Measurements from ENCODE around the gene PF4V1.

The PF4V1 gene

GRCh38 chr4:73869130-73870055 lies 16.3 kb downstream of the PF4V1 start, which contains the start of gene CXCL1:
Gene CXCL1, plus strand, starts transcription at chr4:73869393. Its CDS starts 78 bp downstream, at chr4:73869471.
- no peaks in the 10 kb centered on the region for H4K20me1 ChIP-seq
- no peak within 1 kb of the TSS for H3K9ac ChIP-seq
- H3K4me2 ChIP-seq = no peak within 1 kb of the TSS
- H3K9me3 ChIP-seq = peaks cover 4% of the 10 kb centered on the region
- no peaks in the 10 kb centered on the region for H3K27me3 ChIP-seq
- H3K36me3 ChIP-seq = no peaks in the 10 kb centered on the region
- H3K4me3 ChIP-seq = no peak within 1 kb of the TSS
- no peak within 1 kb of the TSS for H3K27ac ChIP-seq
- no peaks in the 10 kb centered on the region for H3K4me1 ChIP-seq
- TF ChIP-seq Cebpa-rat (IDR thresholded peaks at IDR 0.05) = no peak

GRCh38 chr4:73870260-73870659 lies 17.2 kb downstream of the PF4V1 start:
- H3K27ac ChIP-seq = no peak overlapping the region
- no peaks in the 10 kb centered on the region for H3K27me3 ChIP-seq
- H3K4me2 ChIP-seq = no peak overlapping the region
- no peaks in the 10 kb centered on the region for H3K36me3 ChIP-seq
- H3K4me3 ChIP-seq = no peak overlapping the region
- no peaks in the 10 kb centered on the region for H3K4me1 ChIP-seq
- H4K20me1 ChIP-seq = no peaks in the 10 kb centered on the region
- H3K9me3 ChIP-seq = peaks cover 4% of the 10 kb centered on the region
- TF ChIP-seq Cebpa-rat (IDR thresholded peaks at IDR 0.05) = no peak
- no peak overlapping the region for H3K9ac ChIP-seq

GRCh38 chr4:73870768-73871167 lies 17.7 kb downstream of the PF4V1 start:
- H4K20me1 ChIP-seq = no peaks in the 10 kb centered on the region
- peaks cover 4% of the 10 kb centered on the region for H3K9me3 ChIP-seq
- no peaks in the 10 kb centered on the region for H3K4me1 ChIP-seq
- H3K27me3 ChIP-seq = no peaks in the 10 kb centered on the region
- H3K4me3 ChIP-seq = no peak overlapping the region
- no peak for TF ChIP-seq Cebpa-rat (IDR thresholded peaks at IDR 0.05)
- no peak overlapping the region for H3K27ac ChIP-seq
- no peaks in the 10 kb centered on the region for H3K36me3 ChIP-seq
- no peak overlapping the region for H3K9ac ChIP-seq
- H3K4me2 ChIP-seq = no peak overlapping the region

- H3K9me3 ChIP-seq = peaks cover 4% of the 10 kb centered on the region
- no peak overlapping the region for H3K4me3 ChIP-seq
- no peak overlapping the region for H3K9ac ChIP-seq
- H3K4me1 ChIP-seq = no peaks in the 10 kb centered on the region
- no peaks in the 10 kb centered on the region for H3K27me3 ChIP-seq
- no peaks in the 10 kb centered on the region for H4K20me1 ChIP-seq
- H3K36me3 ChIP-seq = no peaks in the 10 kb centered on the region
- no peak overlapping the region for H3K27ac ChIP-seq
- TF ChIP-seq Cebpa-rat (IDR thresholded peaks at IDR 0.05) = no peak
- no peak overlapping the region for H3K4me2 ChIP-seq
These were observed 18.6 kb downstream of the PF4V1 start for GRCh38 chr4:73871511-73872310.

- Histone ChIP-seq H3K9ac (no peak overlapping the region), H3K27ac (no peak overlapping the region), H3K27me3 (no peaks in the 10 kb centered on the region), H3K9me3 (peaks cover 4% of the 10 kb centered on the region), H3K4me3 (no peak overlapping the region), H3K4me1 (no peaks in the 10 kb centered on the region), H3K36me3 (no peaks in the 10 kb centered on the region), H3K4me2 (no peak overlapping the region), H4K20me1 (no peaks in the 10 kb centered on the region)
- TF ChIP-seq Cebpa-rat (IDR thresholded peaks at IDR 0.05) = no peak
These were observed 19.4 kb downstream of the PF4V1 start for GRCh38 chr4:73872316-73873108.

GRCh38 chr4:73874386-73874785 lies 21.3 kb downstream of the PF4V1 start:
- Histone ChIP-seq H3K9ac (no peak overlapping the region), H3K9me3 (peaks cover under 1% of the 10 kb centered on the region; the same call in 1 of the 2 replicates), H4K20me1 (no peaks in the 10 kb centered on the region), H3K4me1 (no peaks in the 10 kb centered on the region), H3K27me3 (no peaks in the 10 kb centered on the region), H3K36me3 (no peaks in the 10 kb centered on the region), H3K4me3 (no peak overlapping the region), H3K27ac (no peak overlapping the region), H3K4me2 (no peak overlapping the region)
- no peak for TF ChIP-seq Cebpa-rat (IDR thresholded peaks at IDR 0.05)

- H3K36me3 ChIP-seq = no peaks in the 10 kb centered on the region
- TF ChIP-seq Cebpa-rat (IDR thresholded peaks at IDR 0.05) = no peak
- H3K27me3 ChIP-seq = no peaks in the 10 kb centered on the region
- H3K27ac ChIP-seq = no peak overlapping the region
- H4K20me1 ChIP-seq = no peaks in the 10 kb centered on the region
- no peaks in the 10 kb centered on the region for H3K4me1 ChIP-seq
- H3K9me3 ChIP-seq = no peaks in the 10 kb centered on the region
- no peak overlapping the region for H3K4me3 ChIP-seq
- H3K9ac ChIP-seq = no peak overlapping the region
- H3K4me2 ChIP-seq = no peak overlapping the region
These were observed 22.3 kb downstream of the PF4V1 start for GRCh38 chr4:73875401-73875800.

- no peak overlapping the region for H3K4me2 ChIP-seq
- H3K27ac ChIP-seq = no peak overlapping the region
- H3K9ac ChIP-seq = no peak overlapping the region
These were observed 30.2 kb downstream of the PF4V1 start for GRCh38 chr4:73883306-73883705.

GRCh38 chr4:73885574-73886267 lies 32.6 kb downstream of the PF4V1 start:
- no peaks in the 10 kb centered on the region for H3K36me3 ChIP-seq
- no peak overlapping the region for H3K27ac ChIP-seq
- H3K27me3 ChIP-seq = no peaks in the 10 kb centered on the region
- H3K4me2 ChIP-seq = no peak overlapping the region
- H4K20me1 ChIP-seq = no peaks in the 10 kb centered on the region
- no peak overlapping the region for H3K4me3 ChIP-seq
- H3K9ac ChIP-seq = no peak overlapping the region
- H3K4me1 ChIP-seq = no peaks in the 10 kb centered on the region
- TF ChIP-seq Cebpa-rat (IDR thresholded peaks at IDR 0.05) = no peak
- no peaks in the 10 kb centered on the region for H3K9me3 ChIP-seq

More at GRCh38 chr4:73883306-73883705, 30.2 kb downstream of the PF4V1 start:
- H3K9me3 ChIP-seq = no peaks in the 10 kb centered on the region
- TF ChIP-seq Cebpa-rat (IDR thresholded peaks at IDR 0.05) = no peak
- no peaks in the 10 kb centered on the region for H3K4me1 ChIP-seq
- H3K4me3 ChIP-seq = no peak overlapping the region
- no peaks in the 10 kb centered on the region for H3K36me3 ChIP-seq
- no peaks in the 10 kb centered on the region for H4K20me1 ChIP-seq
- no peaks in the 10 kb centered on the region for H3K27me3 ChIP-seq

All from BLaER1 (cell line).